DND-41 (cell line): Measurements from ENCODE around the gene SPRR4.

ENCODE experiments used
- EZH2 ChIP-seq: IDR thresholded peaks from 3 replicates; pipeline ENCODE4 v1.6.1; 2012; ENCODE audit warnings: borderline replicate concordance, low read depth, mild to moderate bottlenecking, moderate library complexity, low read length, inconsistent platforms; ENCODE audit not compliant: severe bottlenecking
- TF ChIP-seq, protein P1 (sequence below): IDR thresholded peaks from 2 replicates; pipeline ENCODE4 v1.5.1; 2012; ENCODE audit warnings: borderline replicate concordance, low read length, moderate library complexity, mild to moderate bottlenecking; ENCODE audit not compliant: poor library complexity, severe bottlenecking; ENCODE audit errors: extremely low read depth

DNA sequence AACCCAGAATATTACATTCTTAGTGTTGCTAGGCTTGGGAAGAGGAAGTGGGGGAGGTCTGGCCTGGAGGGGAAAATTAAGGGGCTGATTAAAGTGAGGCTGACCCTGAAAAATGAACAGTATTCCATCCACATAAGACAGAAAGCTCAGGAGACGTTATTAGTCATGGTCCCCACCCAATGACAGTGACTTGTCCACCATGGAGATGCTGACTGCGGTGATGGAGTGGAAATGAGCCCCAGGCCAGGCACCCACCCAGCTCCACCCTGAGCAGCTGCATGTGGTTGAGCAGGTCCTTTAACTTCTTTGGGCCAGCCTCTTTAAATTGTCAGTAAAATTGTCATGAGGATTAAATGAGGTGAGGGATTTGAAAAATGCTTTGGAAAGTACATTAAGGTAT, 1.4 kb upstream of the SPRR4 start:
- TF ChIP-seq, protein P1, sequence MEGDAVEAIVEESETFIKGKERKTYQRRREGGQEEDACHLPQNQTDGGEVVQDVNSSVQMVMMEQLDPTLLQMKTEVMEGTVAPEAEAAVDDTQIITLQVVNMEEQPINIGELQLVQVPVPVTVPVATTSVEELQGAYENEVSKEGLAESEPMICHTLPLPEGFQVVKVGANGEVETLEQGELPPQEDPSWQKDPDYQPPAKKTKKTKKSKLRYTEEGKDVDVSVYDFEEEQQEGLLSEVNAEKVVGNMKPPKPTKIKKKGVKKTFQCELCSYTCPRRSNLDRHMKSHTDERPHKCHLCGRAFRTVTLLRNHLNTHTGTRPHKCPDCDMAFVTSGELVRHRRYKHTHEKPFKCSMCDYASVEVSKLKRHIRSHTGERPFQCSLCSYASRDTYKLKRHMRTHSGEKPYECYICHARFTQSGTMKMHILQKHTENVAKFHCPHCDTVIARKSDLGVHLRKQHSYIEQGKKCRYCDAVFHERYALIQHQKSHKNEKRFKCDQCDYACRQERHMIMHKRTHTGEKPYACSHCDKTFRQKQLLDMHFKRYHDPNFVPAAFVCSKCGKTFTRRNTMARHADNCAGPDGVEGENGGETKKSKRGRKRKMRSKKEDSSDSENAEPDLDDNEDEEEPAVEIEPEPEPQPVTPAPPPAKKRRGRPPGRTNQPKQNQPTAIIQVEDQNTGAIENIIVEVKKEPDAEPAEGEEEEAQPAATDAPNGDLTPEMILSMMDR = no peak
- TF ChIP-seq EZH2 = no peak
